ENCODE data around the gene VSTM4.

DNA sequence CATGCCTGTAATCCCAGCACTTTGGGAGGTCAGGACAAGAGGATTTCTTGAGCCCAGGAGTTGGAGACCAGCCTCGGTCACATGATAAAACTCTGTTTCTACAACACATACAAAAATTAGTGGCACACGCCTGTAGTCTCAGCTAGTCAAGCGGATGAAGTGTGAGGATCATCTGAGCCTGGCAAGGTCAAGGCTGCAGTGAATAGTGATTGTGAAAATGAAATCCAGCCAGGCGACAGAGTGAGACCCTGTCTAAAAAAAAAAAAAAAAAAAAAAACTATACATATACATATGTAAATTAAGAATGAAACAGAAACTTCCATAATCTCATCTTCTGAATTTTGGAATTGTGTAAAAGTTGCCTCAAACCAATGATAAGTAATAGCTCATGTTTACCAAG, 36.7 kb upstream of the VSTM4 start:
- TF ChIP-seq CHD1 (IDR thresholded peaks at IDR 0.05; ENCODE audit: low read depth, low read length) (no peak), MXI1 (IDR thresholded peaks at IDR 0.05; ENCODE audit: borderline replicate concordance, low read depth, low read length) (no peak), RAD21 (IDR thresholded peaks at IDR 0.05; ENCODE audit: low read length) (no peak), RFX5 (IDR thresholded peaks at IDR 0.05; ENCODE audit: low read depth, low read length) (no peak), MAFK (IDR thresholded peaks at IDR 0.05; ENCODE audit: low read depth, low read length) (no peak), POLR2A (IDR thresholded peaks at IDR 0.05; ENCODE audit: low read depth, low read length) (no peak), NFE2L2 (IDR thresholded peaks at IDR 0.05; ENCODE audit: low read depth, low read length) (no peak), BHLHE40 (IDR thresholded peaks at IDR 0.05; ENCODE audit: low read depth, low read length) (no peak), SMC3 (IDR thresholded peaks at IDR 0.05; ENCODE audit: low read depth, low read length) (no peak)
- TF ChIP-seq, protein P1, sequence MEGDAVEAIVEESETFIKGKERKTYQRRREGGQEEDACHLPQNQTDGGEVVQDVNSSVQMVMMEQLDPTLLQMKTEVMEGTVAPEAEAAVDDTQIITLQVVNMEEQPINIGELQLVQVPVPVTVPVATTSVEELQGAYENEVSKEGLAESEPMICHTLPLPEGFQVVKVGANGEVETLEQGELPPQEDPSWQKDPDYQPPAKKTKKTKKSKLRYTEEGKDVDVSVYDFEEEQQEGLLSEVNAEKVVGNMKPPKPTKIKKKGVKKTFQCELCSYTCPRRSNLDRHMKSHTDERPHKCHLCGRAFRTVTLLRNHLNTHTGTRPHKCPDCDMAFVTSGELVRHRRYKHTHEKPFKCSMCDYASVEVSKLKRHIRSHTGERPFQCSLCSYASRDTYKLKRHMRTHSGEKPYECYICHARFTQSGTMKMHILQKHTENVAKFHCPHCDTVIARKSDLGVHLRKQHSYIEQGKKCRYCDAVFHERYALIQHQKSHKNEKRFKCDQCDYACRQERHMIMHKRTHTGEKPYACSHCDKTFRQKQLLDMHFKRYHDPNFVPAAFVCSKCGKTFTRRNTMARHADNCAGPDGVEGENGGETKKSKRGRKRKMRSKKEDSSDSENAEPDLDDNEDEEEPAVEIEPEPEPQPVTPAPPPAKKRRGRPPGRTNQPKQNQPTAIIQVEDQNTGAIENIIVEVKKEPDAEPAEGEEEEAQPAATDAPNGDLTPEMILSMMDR (conservative IDR thresholded peaks at IDR 0.05; ENCODE audit: low read depth, low read length) = no peak
- TF ChIP-seq, protein P2, sequence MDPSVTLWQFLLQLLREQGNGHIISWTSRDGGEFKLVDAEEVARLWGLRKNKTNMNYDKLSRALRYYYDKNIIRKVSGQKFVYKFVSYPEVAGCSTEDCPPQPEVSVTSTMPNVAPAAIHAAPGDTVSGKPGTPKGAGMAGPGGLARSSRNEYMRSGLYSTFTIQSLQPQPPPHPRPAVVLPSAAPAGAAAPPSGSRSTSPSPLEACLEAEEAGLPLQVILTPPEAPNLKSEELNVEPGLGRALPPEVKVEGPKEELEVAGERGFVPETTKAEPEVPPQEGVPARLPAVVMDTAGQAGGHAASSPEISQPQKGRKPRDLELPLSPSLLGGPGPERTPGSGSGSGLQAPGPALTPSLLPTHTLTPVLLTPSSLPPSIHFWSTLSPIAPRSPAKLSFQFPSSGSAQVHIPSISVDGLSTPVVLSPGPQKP (IDR thresholded peaks at IDR 0.05; ENCODE audit: borderline replicate concordance, low read depth, low read length) = no peak
- TF ChIP-seq, protein P3, sequence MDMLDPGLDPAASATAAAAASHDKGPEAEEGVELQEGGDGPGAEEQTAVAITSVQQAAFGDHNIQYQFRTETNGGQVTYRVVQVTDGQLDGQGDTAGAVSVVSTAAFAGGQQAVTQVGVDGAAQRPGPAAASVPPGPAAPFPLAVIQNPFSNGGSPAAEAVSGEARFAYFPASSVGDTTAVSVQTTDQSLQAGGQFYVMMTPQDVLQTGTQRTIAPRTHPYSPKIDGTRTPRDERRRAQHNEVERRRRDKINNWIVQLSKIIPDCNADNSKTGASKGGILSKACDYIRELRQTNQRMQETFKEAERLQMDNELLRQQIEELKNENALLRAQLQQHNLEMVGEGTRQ (IDR thresholded peaks at IDR 0.05; ENCODE audit: low read depth, low read length) = no peak
